Stimulated activated CD4-positive, alpha-beta T cell treated with anti-CD3 and anti-CD28 coated beads, Interleukin-4, amount 100 ng/mL, for 4 hours (primary cell): Measurements from ENCODE around the gene SEMA7A.
"Not testable (repeated sequence)": the region's sequence is repeated elsewhere in the genome, so short reads cannot be mapped to it uniquely, and the experiment has no call there.

Source experiments
- DNase-seq, 2 experiments: peaks; one replicate each; pipeline ENCODE4 v3.0.0-alpha.2; 2020

SEMA7A gene

GRCh38 chr15:74369084-74369745 lies 64.5 kb downstream of the SEMA7A start:
- no peak for DNase-seq

- no peak for DNase-seq
These were observed 65.6 kb downstream of the SEMA7A start for GRCh38 chr15:74368121-74368520.

GRCh38 chr15:74367296-74367854 lies 66.4 kb downstream of the SEMA7A start, which contains the start of gene CYP11A1:
Gene CYP11A1 (minus strand): TSS chr15:74367646. CDS start chr15:74367585, 61 bp downstream.
- no peak for DNase-seq

DNA sequence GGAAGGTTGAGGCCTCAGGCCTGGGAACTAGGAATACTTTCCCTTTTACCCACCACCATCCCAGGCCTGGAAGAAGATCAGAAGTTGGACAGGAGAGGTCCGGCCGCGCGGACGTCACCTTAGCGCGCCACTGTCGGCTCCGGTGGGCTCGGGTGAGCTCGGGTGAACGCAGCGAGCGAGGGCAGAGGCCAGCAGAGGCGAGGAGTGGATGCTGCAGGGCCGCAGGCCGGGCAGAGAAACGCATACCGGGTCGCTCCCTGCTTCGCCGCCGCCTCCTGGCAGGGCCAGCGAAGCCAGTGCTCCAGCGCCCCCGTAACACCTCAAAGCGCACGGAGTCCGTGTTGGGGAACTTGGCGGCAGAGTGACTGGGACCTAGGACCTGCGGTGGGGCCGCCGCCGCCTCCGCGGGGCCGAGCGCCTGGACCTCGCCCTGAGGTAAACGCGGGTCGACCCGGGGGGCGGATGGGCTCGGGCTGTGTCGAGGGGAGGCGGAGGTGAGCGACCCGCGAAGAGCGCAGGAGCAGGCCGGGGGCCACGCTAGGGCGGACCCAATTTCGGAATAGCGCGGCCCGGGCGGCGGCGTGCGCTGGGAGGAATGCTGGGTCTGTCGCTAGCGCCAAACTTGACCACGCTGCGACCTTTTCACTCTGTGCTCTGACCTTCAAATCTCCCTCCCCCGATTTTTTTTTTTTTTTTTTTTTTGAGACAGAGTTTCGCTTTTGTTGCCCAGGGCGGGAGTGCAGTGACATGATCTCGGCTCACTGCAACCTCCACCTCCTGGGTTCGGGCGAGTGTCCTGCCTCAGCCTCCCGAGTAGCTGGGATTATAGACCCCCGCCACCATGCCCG lies 67.9 kb downstream of the SEMA7A start:
- DNase-seq: no peak

DNA sequence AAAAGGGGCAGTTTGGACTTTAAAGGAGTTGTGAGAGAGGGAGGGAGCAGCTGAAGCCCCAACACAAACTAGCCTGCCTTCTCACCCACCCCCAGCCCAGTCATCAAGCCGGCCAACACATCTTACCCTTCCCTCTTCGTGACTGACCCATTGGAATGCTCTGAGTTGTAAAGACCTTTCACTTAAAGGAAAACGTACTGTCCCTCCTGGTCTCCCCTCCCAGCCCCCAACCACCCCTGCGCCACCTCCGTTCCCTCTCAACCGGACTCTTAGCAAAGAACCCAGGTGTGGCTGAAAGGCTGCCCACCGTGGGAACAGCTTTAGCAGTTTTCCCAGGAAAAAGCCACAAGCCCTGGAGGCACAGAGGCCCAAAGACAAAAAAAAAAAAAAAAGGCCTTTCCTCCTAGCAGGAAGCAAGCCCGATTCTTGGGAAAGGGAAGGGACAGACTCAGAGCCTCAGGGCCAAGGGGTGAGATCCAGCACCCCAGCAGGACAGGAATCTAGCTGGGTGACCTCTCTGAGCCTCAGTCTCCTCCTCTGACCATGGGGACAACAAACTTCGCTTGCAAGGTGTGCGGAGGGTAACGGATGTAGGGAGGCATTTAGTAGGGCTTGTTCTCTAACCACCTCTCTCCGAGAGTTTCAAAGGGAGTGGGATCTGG lies 68.7 kb downstream of the SEMA7A start:
- no peak for DNase-seq

DNA sequence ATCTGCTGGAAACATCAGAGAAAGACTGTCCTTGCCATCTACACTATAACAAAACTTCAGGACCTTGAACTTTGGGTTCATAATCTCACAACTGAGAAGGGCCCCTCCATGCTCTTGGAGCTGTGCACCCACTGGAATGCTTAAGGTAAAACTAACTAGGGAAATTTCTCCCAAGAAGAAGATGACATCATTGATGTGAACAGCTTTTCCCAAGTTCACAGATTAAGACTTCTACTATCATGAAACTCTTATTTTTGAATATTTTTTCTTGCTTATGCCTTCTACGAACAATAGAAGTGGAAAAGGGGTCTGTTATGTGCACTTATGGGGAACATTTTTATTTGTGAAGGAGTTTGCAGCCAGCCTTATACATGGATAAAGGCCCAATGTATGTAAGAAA lies 71.3 kb downstream of the SEMA7A start:
- no peak for DNase-seq

DNA sequence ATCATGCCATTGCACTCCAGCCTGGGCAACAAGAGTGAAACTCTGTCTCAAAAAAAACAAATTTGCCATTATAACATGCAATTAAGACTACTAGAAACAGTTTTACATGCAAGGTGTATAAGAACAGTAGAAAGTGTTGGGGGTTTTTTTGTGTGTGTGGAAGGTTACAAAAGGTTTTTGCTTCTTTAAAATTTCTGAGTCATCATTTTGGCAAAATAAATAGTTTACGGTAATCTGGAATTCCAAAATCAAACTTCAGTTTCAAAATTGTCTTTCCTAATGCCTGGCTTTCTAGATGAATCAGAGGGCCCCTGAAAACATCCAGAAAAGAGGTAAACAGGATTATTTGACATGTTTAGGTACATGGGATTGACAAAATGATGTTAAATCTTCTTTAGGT lies 72.9 kb downstream of the SEMA7A start:
- not testable (repeated sequence) for DNase-seq

GRCh38 chr15:74359376-74359775 lies 74.4 kb downstream of the SEMA7A start:
- not testable (repeated sequence) for DNase-seq
